GM18868 (cell line): Measurements from ENCODE around the gene PIEZO2.

Experiments used
- ATAC-seq: cut with Tn5 transposase; IDR thresholded peaks from one replicate; pipeline ENCODE4 v1.9.1; 2021; ENCODE audit warnings: mild to moderate bottlenecking, moderate library complexity; ENCODE audit not compliant: unreplicated experiment

PIEZO2 gene

DNA sequence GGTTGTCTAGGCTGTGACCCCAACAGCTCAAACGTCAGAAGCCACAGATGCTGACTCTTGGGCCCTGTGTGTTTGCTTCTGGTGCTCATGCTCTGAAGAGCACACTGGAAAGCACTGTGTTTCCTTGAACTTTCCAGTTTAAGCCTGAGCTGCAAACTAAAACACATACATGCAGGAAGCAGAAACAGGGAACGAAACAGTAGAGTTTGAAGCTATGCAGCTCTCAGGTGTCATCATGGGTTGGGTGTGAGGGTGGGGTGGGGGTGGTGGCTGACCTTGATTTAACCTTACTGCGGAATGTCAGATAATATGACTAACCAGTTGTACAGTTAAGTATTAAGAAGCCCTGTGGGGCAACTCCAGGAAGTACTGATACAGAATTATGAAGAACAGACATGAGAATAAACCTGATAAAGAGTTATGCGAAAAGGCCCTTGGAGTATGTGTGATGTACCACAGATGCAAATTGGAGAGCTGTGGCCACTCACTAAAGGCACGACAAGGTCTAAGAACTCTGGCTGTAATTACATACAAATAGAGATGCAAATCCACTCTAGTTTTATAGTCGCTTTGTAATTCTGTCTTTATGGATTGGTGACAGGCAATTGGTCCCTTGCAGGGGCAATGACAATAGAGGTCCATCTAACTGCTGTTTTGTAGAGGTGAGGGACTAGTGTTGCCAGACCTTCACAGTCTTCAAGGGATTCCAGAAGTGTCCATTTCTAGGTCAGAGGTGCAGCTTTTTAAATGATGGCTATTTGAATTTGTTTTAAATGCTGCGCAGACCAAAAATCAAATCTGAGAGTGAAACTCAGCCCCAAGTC lies 350.4 kb downstream of the PIEZO2 start:
- ATAC-seq = no peak

GRCh38 chr18:10797896-10798295 lies 351.5 kb downstream of the PIEZO2 start:
- ATAC-seq = no peak

DNA sequence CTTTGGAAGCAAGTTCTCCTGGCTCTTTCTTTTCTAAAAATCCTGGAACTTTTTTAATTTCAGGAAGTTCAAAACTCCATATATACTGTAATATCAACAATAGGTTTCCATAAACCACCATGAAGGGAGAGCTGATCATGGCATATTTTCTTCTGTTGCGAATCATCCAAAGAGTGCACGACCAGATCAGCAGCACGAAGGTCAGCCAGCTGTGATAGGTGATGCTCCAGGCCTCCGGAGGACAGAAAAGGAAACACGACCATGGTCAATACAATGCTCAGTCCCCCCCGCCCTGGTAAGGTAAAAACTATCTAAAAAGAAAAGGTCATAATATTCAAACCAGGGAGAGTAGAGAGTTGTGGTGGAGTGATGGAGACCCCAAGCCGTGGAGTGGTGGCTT lies 354.6 kb downstream of the PIEZO2 start:
- no peak for ATAC-seq

DNA sequence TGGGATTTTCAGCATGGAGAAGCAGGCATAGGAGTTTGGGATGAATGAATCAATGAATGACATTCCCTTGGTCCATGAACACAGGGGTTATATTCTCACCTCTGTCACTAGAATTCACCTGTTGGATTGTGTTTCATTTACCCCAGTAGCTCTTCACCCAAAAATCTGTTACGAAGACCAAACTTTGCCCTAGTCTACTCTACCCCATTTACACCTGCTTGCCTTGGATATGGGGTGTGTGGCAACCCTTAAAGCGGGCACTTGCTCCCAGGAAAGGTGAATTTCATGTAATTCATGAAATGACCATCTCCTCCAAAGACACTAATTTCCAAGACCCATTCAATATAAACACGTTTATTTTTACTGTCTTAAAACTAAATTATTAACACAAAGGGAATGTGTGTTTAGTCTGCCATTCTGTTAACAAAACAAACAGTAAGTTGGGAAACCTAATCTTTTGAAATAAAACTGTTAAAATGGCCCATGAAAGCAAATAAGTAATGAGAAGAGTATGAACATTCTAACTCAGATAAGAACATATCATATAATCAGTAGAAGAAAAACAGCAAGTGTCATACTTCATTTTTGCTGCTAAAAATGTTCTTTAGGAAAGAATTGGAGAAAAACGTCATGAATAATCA lies 355.5 kb downstream of the PIEZO2 start:
- no peak for ATAC-seq

- no peak for ATAC-seq
Measured at GRCh38 chr18:10792181-10792580, 357.2 kb downstream of the PIEZO2 start.

GRCh38 chr18:10791169-10791831 lies 358.1 kb downstream of the PIEZO2 start:
- ATAC-seq = no peak

- ATAC-seq = no peak
Measured at GRCh38 chr18:10789180-10789579, 360.2 kb downstream of the PIEZO2 start.

- peak; percentile 82 for ATAC-seq
Measured at GRCh38 chr18:10787293-10787901, 362.0 kb downstream of the PIEZO2 start.

GRCh38 chr18:10785798-10786197 lies 363.6 kb downstream of the PIEZO2 start:
- ATAC-seq = no peak

DNA sequence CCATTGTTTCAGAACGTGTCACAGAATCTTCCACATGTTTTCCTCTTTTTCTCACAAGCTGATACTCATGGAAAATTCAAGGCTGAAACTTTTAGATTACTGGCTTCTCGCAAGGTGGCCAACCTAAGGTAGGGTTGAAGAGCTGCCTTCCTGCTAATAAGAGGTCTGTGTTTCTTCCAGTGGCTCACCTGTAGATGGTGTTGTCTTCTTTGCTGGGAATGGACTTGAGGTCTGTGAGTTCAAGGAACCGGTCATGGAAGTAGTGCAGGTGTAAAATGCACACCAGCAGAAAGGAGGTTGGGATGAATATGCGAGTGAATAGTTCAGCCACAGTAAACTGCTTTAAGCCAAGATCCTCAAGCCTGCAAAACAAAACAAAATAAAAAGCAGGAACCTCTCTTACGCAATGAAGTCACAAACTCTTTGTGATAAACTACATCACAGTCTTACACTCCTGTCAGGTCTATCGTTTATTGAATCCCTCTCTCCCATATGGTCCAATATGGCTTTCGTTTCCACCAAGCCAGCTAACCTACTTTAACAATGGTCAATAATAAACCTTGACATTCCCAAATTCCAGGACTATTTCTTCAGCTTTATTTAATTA lies 364.7 kb downstream of the PIEZO2 start:
- no peak for ATAC-seq

DNA sequence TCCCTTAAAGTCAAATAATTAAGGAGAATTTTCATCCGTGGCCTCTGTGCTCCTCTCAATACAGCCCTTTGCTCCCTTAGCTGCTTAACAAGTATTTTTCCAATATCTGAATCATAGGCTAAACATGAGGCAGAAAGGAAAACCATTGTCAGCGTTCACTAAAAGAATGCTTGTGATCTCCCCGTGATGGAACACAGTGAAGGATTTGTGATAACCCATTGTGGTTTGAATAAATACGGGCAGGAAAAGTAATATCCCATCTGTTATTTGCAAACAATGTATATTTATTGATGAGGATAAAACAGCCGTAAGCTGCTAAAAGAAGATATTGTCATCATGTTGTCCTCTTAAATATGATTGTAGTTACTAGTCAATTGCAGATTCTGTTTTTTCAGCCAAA lies 365.4 kb downstream of the PIEZO2 start:
- no peak for ATAC-seq

- ATAC-seq = no peak
Measured at GRCh38 chr18:10776493-10776892, 372.9 kb downstream of the PIEZO2 start.

- ATAC-seq = no peak
Measured at GRCh38 chr18:10775026-10775425, 374.3 kb downstream of the PIEZO2 start.

- peak; percentile 90 for ATAC-seq
Measured at GRCh38 chr18:10771053-10771709, 378.2 kb downstream of the PIEZO2 start.

DNA sequence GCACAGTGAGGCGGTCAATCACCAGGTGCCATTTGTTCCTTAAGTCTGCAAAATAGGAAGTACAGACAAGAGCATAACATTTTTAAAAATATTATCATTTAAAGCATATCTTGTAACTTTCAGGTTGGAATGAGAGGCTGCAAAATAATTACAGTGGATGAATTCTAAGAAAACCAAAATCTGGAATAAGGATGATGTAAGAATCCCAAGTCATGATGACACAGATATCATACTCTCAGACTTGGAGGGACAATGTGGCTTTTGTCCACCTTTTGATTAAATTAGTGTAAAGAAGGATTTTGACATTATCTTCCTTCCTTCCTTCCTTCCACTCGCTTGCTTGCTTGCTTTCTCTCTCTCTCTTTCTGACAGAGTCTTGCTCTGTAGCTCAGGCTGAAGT lies 379.1 kb downstream of the PIEZO2 start:
- no peak for ATAC-seq

DNA sequence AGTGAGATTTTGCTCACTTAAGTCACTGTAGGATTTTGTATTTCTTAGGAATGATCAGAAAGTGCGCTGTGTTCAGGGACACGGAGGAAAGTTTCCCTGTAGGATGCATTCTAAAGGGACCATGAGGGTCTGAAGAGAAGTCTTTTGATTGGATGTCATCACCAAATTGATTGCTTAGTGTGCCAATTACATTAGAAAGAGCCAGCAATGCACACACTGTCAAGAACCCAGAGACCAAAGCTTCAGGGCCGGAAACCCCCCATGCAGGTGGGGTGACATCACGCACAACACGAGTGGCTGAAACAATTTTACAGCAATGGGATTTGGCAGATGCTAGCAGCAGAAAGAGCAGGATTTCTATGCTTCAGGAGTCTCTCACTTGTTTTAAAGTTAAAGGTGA lies 381.1 kb downstream of the PIEZO2 start:
- ATAC-seq = no peak

DNA sequence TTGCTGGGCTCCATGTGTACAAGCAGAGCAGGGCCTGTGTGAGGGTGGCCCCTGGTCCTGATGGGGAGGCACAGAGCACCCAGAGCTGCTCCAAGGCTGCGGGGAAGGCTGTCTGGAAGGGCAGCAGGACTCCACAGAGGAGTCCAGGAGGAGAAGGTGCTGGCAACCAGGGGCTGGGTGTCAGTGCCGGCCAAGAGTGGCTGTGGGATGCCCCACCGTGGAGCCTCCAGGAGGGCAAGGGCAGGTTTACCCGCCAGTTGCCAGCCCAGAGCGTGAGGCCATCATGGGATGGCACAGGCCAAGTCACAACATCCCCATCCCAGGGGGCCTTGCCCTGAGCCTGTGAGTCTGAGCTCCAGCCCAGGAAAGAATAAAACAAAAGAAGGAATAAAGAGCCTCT lies 381.7 kb downstream of the PIEZO2 start:
- no peak for ATAC-seq

GRCh38 chr18:10760986-10761385 lies 388.4 kb downstream of the PIEZO2 start:
- ATAC-seq = no peak

DNA sequence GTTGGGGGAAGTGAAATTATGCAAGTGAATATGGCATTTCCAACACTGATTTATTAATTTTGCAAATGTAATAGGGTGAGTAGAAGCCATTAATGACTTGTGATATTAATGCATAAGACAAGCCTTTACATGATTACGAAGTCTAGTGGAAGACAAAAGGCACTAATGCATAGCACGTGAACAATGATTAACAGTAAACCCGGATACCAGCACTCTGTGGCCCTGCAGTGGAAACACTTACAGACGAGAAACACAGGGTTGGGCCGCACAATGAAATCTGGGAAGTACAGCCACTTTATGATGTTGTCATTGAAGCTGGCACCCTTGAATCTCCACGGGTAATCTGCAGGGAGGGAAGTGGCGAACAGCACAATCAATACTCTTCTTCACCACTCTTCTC lies 390.1 kb downstream of the PIEZO2 start:
- no peak for ATAC-seq

- no peak for ATAC-seq
Measured at GRCh38 chr18:10757946-10758345, 391.4 kb downstream of the PIEZO2 start.

DNA sequence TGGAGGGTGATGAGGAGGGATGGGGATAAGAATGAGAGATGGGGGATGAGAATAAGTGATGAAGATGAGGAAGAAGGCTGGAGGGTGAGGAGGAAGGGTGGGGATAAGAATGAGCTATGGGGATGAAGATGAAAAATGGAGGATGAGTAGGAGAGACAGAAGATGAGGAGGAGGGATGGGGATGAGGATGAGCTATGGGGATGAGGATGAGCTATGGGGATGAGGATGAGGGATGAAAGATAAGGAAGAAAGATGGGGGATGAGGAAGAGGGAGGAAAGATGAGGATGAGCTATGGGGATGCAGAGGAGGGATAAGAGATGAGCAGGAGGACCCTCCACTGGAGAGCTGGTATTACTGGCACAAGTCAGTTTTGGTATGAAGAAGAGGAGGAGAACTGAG lies 392.0 kb downstream of the PIEZO2 start:
- no peak for ATAC-seq
